Suprapubic skin (tissue), 4 donors: Measurements from ENCODE around the gene MOB3A.

Experiments used
- EP300 ChIP-seq: sonication (generic); formaldehyde crosslinking; IDR thresholded peaks from one replicate; pipeline ENCODE4 v1.6.1; 2017; ENCODE audit warnings: antibody characterized with exemption
- POLR2A ChIP-seq, 2 donors: fragments of 450-650 bp; IDR thresholded peaks; one replicate each; pipeline ENCODE4 v1.6.1; 2017; ENCODE audit warnings: antibody characterized with exemption in 2 of 2, mild to moderate bottlenecking in 2 of 2, moderate library complexity in 2 of 2
- POLR2AphosphoS5 ChIP-seq, 3 donors: sonication (generic); formaldehyde crosslinking; IDR thresholded peaks; one replicate each; pipeline ENCODE4 v1.6.1; 2017; ENCODE audit warnings: antibody characterized with exemption in 3 of 3

DNA sequence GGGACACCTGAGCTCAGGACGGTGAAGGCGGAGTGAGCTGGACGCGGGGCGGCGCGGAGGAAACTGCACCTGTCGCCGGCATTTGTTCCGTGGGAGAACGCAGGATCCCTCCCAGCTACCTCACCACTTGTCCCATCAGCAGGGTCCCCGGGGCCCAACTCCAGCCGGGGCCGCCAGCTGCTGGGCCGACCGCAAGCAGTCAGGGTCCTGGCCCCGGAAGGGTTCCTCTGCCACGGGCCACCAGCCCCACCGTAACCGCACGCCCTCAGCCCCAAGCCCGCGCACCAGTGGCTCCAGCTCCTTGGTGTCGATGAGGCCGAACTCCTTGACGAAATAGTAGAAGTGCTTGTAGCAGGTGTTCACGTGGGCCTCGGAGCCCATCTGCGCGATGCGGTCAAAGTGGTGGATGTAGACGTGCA lies 19.6 kb downstream of the MOB3A start:
- TF ChIP-seq POLR2A (IDR thresholded peaks at IDR 0.05) (no peak), POLR2AphosphoS5 (IDR thresholded peaks at IDR 0.05) (no peak), EP300 (no peak)
